Skeletal muscle tissue (tissue), 4 donors: ENCODE results near the gene RUBCNL. TPM values are rescaled to one million over a fixed set of nuclear protein-coding genes. Genes with fewer than 3 reads are reported as not detected.

Experiments
- H3K27ac ChIP-seq: one replicate; pipeline ENCODE4 v1.7.0; 2013; ENCODE audit warnings: mild to moderate bottlenecking, low read depth, low read length, inconsistent platforms
- H3K27me3 ChIP-seq, 3 donors: one replicate each; pipeline ENCODE4 v1.7.0; 2013; ENCODE audit warnings: low read length in 3 of 3; ENCODE audit not compliant: control insufficient read depth in 3 of 3, insufficient read depth in 3 of 3
- H3K36me3 ChIP-seq, 3 donors: one replicate each; pipeline ENCODE4 v1.7.0; 2013; ENCODE audit warnings: low read length in 3 of 3; ENCODE audit not compliant: control insufficient read depth in 3 of 3, insufficient read depth in 3 of 3
- H3K4me1 ChIP-seq, 3 donors: one replicate each; pipeline ENCODE4 v1.7.0; 2013; ENCODE audit warnings: low read length in 3 of 3, mild to moderate bottlenecking in 3 of 3; ENCODE audit not compliant: control insufficient read depth in 3 of 3, insufficient read depth in 3 of 3
- H3K4me3 ChIP-seq, 3 donors: one replicate each; pipeline ENCODE4 v1.7.0; 2013; ENCODE audit warnings: low read length in 3 of 3
- H3K9ac ChIP-seq, 3 donors: one replicate each; pipeline ENCODE4 v1.7.0; 2013; ENCODE audit warnings: low read length in 3 of 3, mild to moderate bottlenecking in 3 of 3, moderate library complexity in 2 of 3, low read depth in 1 of 3
- H3K9me3 ChIP-seq, 3 donors: one replicate each; pipeline ENCODE4 v1.7.0; 2013; ENCODE audit warnings: low read length in 3 of 3; ENCODE audit not compliant: control insufficient read depth in 3 of 3
- total RNA-seq: library from RNA; depleted of rRNA; stranded (reverse); fragments of >200 nt; gene quantifications from one replicate; pipeline ENCODE4 v1.2.3, GENCODE V29; 2014
- donor health status: Osteomylitis.

Gene RUBCNL
- total RNA-seq, 1 donor from 2014 or later, result 3.7 TPM

- Histone ChIP-seq H3K4me1 (peaks cover 0 to 4% (median 4%) of the 10 kb centered on the region in 3 donors), H3K36me3 (no peaks in the 10 kb centered on the region), H3K4me3 (no peak overlapping the region), H3K9ac (no peak overlapping the region), H3K27ac (no peak overlapping the region), H3K9me3 (no peaks in the 10 kb centered on the region), H3K27me3 (peaks cover 12 to 14% (median 14%) of the 10 kb centered on the region in 3 donors)
Measured at GRCh38 chr13:46389457-46390451, 2.7 kb upstream of the RUBCNL start.

GRCh38 chr13:46388846-46389245, 1.8 kb upstream of the RUBCNL start:
- Histone ChIP-seq H3K9ac (no peak overlapping the region), H3K27me3 (peaks cover 12 to 15% (median 14%) of the 10 kb centered on the region in 3 donors), H3K27ac (no peak overlapping the region), H3K4me1 (peaks cover 0 to 4% (median 4%) of the 10 kb centered on the region in 3 donors), H3K4me3 (no peak overlapping the region), H3K36me3 (no peaks in the 10 kb centered on the region), H3K9me3 (no peaks in the 10 kb centered on the region)

- Histone ChIP-seq H3K4me1 (peaks cover 0 to 4% (median 4%) of the 10 kb centered on the region in 3 donors), H3K27ac (no peak overlapping the region), H3K9me3 (no peaks in the 10 kb centered on the region), H3K27me3 (peaks cover 12 to 15% (median 14%) of the 10 kb centered on the region in 3 donors), H3K9ac (no peak overlapping the region), H3K4me3 (no peak overlapping the region), H3K36me3 (no peaks in the 10 kb centered on the region)
Measured at GRCh38 chr13:46388308-46388707, 1.3 kb upstream of the RUBCNL start.

GRCh38 chr13:46386392-46387063, 524 bp downstream of the RUBCNL start:
- no peak overlapping the region for H3K27ac ChIP-seq
- peaks cover 0 to 4% (median 4%) of the 10 kb centered on the region in 3 donors for H3K4me1 ChIP-seq
- no peaks in the 10 kb centered on the region for H3K9me3 ChIP-seq
- H3K4me3 ChIP-seq, result peak overlapping the region in 2 of 3 donors; percentile 43 to 59
- H3K9ac ChIP-seq, result no peak overlapping the region
- peaks cover 12 to 15% (median 14%) of the 10 kb centered on the region in 3 donors for H3K27me3 ChIP-seq
- H3K36me3 ChIP-seq, result no peaks in the 10 kb centered on the region

GRCh38 chr13:46385946-46386345, 1.1 kb downstream of the RUBCNL start:
- Histone ChIP-seq H3K9me3 (no peaks in the 10 kb centered on the region), H3K4me3 (peak overlapping the region in 1 of 3 donors; percentile 59), H3K27me3 (peaks cover 12 to 15% (median 14%) of the 10 kb centered on the region in 3 donors), H3K27ac (no peak overlapping the region), H3K36me3 (no peaks in the 10 kb centered on the region), H3K4me1 (peaks cover 0 to 4% (median 4%) of the 10 kb centered on the region in 3 donors), H3K9ac (no peak overlapping the region)

- peaks cover 0 to 4% (median 2%) of the 10 kb centered on the region in 3 donors for H3K4me1 ChIP-seq
- no peak overlapping the region for H3K27ac ChIP-seq
- H3K36me3 ChIP-seq, result no peaks in the 10 kb centered on the region
- no peak overlapping the region for H3K4me3 ChIP-seq
- H3K9ac ChIP-seq, result no peak overlapping the region
- H3K27me3 ChIP-seq, result peaks cover 12 to 15% (median 14%) of the 10 kb centered on the region in 3 donors
- no peaks in the 10 kb centered on the region for H3K9me3 ChIP-seq
Measured at GRCh38 chr13:46383383-46383782, 3.7 kb downstream of the RUBCNL start.

GRCh38 chr13:46382224-46382623, 4.8 kb downstream of the RUBCNL start:
- no peak overlapping the region for H3K27ac ChIP-seq
- no peak overlapping the region for H3K9ac ChIP-seq
- peaks cover 7 to 14% (median 9%) of the 10 kb centered on the region in 3 donors for H3K27me3 ChIP-seq
- no peaks in the 10 kb centered on the region for H3K36me3 ChIP-seq
- H3K4me1 ChIP-seq, result peaks cover 0 to under 1% (median 0%) of the 10 kb centered on the region in 3 donors
- H3K4me3 ChIP-seq, result no peak overlapping the region
- H3K9me3 ChIP-seq, result no peaks in the 10 kb centered on the region

GRCh38 chr13:46380242-46380641, 6.8 kb downstream of the RUBCNL start:
- Histone ChIP-seq H3K9me3 (no peaks in the 10 kb centered on the region), H3K4me3 (no peak overlapping the region), H3K9ac (no peak overlapping the region), H3K4me1 (no peaks in the 10 kb centered on the region), H3K36me3 (no peaks in the 10 kb centered on the region), H3K27me3 (peaks cover 0 to 4% (median 0%) of the 10 kb centered on the region in 3 donors), H3K27ac (no peak overlapping the region)

GRCh38 chr13:46379611-46380010, 7.4 kb downstream of the RUBCNL start:
- no peak overlapping the region for H3K27ac ChIP-seq
- no peaks in the 10 kb centered on the region for H3K9me3 ChIP-seq
- no peak overlapping the region for H3K4me3 ChIP-seq
- H3K4me1 ChIP-seq, result no peaks in the 10 kb centered on the region
- H3K27me3 ChIP-seq, result peaks cover 0 to under 1% (median 0%) of the 10 kb centered on the region in 3 donors
- no peak overlapping the region for H3K9ac ChIP-seq
- no peaks in the 10 kb centered on the region for H3K36me3 ChIP-seq
